ENCODE data around the gene BTNL9.
"Not testable (repeated sequence)": the region's sequence is repeated elsewhere in the genome, so short reads cannot be mapped to it uniquely, and the experiment has no call there.

Gene BTNL9

GRCh38 chr5:181100121-181100875, 60.2 kb downstream of the BTNL9 start:
- DNase-seq (ENCODE audit: low read depth), result peak; percentile 41

- DNase-seq (ENCODE audit: low read depth), result not testable (repeated sequence)
Measured at GRCh38 chr5:181101030-181101641, 61.1 kb downstream of the BTNL9 start.

GRCh38 chr5:181101930-181102674, 62.0 kb downstream of the BTNL9 start:
- not testable (repeated sequence) for DNase-seq (ENCODE audit: low read depth)

- not testable (repeated sequence) for DNase-seq (ENCODE audit: low read depth)
Measured at GRCh38 chr5:181104259-181104568, 64.1 kb downstream of the BTNL9 start.

GRCh38 chr5:181104606-181105390, 64.7 kb downstream of the BTNL9 start:
- DNase-seq (ENCODE audit: low read depth), result not testable (repeated sequence)

DNA sequence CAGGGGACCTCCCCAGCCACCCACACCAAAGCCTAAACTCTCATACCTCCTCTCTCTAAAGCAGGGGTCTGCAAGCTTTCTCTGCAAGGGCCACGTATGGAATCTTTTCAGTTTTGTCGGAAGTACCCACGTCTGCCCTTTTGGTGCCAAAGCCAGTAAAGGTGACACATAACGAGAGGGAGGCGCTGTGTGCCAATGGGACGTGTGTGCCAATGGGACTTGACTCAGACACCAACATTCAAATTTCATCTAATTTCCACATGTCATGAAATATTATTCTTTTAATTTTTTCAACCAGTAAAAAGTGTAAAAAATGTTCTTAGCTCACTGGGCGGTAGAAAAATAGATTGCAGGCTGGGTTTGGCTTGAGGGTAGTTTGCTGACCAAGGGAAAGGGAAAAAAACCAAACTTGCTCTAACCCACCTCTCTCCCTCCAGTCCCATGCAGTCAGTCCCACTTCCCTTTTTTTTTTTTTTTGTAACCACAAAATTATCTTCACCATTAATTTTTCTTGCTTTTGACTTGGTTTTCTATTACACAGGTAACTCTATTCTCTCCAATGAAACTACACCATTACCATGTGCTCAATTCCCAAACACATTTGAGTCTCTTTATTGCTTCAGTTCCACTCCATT, 65.4 kb downstream of the BTNL9 start:
- no peak for DNase-seq (ENCODE audit: low read depth)

GRCh38 chr5:181107699-181108098, 67.6 kb downstream of the BTNL9 start:
- no peak for DNase-seq (ENCODE audit: low read depth)

GRCh38 chr5:181108578-181109165, 68.6 kb downstream of the BTNL9 start:
- no peak for DNase-seq (ENCODE audit: low read depth)

DNA sequence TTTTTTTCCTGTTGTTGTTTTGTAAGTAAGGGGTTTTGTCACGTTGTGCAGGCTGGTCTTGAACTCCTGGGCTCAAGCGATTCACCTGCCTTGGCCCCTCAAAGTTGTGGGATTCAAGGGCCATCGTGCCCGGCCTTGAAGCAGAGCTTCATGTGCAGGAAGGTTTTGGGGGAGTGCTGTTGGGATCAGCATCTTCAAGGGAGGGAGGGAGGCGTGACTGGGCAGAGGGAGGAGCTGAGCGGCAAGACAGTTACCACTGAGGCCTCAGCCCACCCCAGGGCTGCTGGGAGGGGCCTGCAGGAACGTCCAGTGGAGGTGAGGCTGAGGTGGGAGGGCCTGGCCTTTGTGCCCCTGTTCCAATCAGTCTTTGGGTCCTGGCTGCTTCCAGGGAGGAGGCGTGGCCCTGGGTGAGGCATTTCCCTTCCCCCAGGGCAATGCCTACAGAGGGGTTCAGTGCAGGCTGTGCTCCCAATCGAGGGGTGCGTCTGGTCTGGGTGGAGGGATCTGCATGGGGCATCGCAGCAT, 69.5 kb downstream of the BTNL9 start:
- DNase-seq (ENCODE audit: low read depth), result no peak

- DNase-seq (ENCODE audit: low read depth), result no peak
Measured at GRCh38 chr5:181111010-181111409, 70.9 kb downstream of the BTNL9 start.

All from ELR (cell line).